Astrocyte of the hippocampus (primary cell): ENCODE measurements around the gene CSTF1.
A peak's percentile ranks its signal among the peaks of the same experiment; 100 is the strongest.

Source experiments
- DNase-seq: peaks from one replicate; pipeline ENCODE4 v3.0.0; 2011; ENCODE audit warnings: low read depth, low spot score

Gene CSTF1

DNA sequence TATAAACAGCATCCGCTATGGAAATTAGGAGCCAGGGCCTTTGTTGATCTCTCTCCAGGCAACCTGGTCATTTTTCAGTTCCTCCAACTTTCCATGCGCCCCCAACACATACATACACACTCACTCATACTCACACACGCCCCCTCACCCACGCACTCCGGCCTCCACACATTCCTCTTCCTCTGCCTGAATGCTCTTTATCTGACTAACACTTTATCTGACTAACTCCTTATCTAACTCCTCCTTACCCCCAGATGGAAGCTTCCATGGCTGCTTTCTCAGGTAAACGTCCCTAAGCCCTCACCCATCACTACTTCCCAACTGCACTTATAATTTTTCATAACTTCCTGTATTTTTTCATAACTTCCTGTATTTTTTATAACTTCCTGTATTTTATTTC, 37.1 kb downstream of the CSTF1 start:
- peak; percentile 69 for DNase-seq

GRCh38 chr20:56429941-56430340, 37.5 kb downstream of the CSTF1 start:
- DNase-seq, result no peak

DNA sequence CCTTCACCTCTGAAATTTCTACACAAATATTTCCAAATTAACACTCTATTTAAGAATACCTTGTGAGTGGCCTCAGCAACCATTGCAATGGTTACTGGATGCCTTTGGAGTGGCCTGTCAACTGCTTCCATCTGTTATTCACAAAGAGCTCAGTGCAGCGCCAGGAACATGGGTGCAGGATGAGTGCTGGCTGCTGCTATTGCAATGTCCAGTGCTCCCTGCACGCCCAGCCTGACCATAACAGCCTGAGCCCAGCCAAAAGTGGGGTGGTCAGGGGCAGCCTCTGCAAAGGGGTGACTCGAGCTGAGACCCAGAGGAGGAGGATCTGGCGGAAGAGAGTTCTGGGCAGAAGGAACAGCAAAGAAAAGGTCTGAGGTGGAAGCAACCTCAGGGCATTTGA, 38.0 kb downstream of the CSTF1 start:
- DNase-seq, result no peak

GRCh38 chr20:56430957-56431356, 38.5 kb downstream of the CSTF1 start:
- no peak for DNase-seq

- DNase-seq, result no peak
Observed at GRCh38 chr20:56431471-56431870, 39.0 kb downstream of the CSTF1 start.

DNA sequence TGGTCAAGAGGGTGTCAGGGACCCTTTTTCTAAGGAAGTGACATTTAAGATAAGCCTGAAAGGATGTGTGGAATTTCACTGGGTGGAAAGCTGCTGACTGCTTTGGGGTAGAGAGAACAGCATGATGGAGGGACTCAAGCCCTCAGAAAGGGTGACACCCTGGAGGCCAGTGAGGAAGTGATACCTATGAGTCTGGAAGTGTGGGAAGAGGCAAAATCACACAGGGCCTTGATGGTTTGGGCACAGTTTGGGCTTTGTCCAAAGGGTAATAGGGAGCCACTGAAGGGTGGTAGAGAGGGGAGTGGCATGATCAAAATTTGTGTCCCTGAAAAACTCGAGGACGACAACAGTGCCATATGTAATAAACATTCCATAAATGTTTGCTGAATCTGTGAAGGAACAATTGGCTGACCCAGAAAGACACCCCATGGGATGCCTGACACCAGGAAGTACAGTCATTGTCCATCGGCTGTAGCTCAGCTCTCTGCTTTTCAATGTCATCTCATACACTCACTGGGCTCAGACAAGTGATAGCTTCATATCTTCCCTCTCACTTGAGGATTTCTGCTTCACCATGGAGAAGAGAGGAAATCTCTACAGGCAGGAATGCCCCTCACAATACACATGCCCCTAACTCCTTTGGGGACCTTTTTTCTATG, 40.9 kb downstream of the CSTF1 start:
- no peak for DNase-seq

- DNase-seq, result peak; percentile 81
Observed at GRCh38 chr20:56433880-56434255, 41.4 kb downstream of the CSTF1 start.

DNA sequence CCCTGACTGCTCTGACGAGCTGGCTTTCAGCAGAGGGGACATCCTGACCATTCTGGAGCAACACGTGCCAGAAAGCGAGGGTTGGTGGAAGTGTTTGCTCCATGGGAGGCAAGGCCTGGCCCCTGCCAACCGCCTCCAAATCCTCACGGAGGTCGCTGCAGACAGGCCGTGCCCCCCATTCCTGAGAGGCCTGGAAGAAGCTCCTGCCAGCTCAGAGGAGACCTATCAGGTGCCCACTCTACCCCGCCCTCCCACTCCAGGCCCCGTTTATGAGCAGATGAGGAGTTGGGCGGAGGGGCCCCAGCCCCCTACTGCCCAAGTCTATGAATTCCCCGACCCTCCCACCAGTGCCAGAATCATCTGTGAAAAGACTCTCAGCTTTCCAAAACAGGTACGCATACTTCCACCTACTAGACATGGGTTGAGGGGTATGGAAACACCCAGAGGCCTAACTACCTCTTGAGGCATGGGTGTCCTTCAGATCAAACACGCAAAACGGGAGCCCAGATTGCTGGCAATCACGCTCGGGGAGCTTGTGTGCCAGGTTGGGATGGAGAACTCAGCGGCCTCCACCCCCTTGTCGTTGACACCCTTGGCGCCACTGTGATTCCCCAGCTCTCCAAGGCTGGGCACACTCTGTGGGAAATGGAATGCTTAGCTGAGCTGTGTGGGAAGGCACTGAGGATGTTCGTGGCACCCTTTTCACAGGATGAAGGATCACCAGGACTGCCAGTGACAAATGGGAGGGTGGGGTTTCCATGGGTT, 44.9 kb downstream of the CSTF1 start:
- DNase-seq, result no peak

GRCh38 chr20:56438284-56438683, 45.8 kb downstream of the CSTF1 start:
- no peak for DNase-seq

DNA sequence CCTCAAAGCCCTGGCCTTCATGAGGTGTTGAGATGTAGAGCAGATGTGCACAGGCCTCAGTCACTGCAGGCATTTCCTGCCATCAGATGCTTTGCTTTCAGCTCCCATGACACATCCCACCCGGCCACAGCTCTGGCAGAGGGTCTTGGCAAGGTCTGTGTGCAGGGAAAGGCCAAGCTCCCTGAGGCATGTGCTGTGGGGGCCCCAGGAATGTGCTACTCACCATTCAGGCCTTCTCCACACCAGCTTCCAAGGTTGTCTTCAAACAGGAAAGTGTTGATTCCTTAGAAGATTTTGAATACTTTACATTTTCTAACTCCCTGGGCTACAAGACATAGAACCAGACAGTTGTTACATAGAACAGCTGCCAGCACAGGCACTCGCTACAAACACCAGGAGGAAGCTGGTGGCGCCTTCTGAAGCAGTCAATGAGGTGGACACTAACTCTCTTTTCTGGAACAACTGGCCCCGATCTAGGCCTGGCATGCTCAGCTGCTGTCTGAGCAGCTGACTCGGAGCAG, 47.4 kb downstream of the CSTF1 start:
- peak; percentile 96 for DNase-seq

- no peak for DNase-seq
Observed at GRCh38 chr20:56440346-56441007, 48.0 kb downstream of the CSTF1 start.

DNA sequence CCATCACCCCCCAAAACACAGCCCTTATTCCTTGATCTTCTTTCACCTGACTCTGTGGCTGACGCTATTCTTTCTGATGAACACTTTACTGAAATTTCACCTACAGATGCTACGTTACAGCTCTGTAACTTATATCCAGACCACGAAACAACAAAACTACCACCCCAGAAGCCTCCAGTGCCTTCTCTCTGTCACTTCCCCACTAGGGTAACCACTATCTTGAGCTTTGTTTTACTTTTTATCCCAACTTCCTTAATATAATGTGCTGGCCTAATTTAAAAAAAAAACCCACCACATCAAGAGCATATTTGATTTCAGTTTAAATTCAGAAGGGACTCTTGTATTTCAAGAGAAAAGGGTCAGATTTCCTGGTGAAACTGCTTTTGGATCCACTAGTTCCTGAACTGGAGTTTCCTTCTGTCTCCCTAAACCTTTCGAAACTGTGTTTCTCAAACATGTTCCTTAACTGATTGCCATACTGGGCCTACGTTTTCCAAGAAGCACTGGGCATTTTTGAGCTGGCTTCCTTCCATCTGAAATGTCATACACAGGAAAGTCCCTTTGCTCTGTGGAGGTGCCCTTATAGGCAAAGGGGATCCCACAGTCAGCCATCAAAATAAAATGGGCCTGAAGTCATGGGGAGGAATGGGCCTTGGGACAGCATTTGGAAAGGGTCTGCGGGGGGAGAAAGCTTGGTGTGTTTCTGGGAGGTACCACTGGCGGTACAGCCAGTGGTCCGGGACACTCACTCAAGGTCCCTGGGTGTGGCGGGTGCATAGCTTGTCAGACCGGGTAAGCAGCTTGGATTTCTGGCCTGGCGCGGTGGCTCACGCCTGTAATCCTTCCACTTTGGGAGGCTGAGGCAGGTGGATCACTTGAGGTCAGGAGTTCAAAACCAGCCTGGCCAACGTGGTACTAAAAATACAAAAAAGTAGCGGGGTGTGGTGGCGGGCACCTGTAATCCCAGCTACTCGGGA, 50.2 kb downstream of the CSTF1 start:
- no peak for DNase-seq

DNA sequence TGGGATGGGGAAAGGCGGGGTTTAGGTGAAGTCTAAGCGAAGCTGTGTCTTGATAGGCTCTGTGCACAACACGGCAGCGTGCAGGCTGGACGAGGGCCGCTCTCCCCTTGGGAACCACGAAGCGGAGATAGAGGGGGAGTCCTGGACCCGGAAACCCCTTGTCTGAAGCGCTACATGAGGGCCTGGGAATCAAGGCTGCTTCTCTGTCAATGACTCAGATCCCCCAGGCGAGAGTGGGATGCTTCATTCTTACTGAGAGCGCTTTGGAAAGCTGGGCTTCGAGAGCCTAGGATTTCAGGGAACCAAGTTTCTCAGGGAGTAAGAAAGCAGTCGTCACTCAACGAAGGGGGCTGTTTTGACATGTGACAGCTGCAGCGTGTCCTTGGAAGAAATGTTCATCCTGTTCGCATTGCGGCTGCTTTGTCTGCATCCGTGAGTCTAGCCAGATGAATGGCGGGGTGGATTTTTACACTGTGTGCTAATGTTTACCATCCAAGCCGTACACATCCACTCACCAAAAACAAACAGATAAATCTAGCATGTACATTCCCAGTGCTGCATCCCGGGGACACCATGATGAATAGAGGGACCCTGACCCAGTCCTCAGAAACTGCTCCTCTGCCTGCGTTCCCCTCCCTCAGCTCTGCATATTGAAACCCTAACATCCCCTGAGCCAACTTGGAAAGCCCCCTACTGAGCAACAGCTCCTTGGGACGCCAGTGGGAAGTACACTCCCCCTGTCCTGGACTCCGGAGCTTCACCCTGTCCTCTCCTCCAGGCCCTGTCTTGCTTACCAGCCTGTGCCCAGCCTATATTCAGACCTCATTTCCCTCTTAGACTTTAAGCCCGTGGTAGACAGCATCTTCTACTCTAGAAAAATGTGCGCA, 51.5 kb downstream of the CSTF1 start:
- DNase-seq, result peak; percentile 41

DNA sequence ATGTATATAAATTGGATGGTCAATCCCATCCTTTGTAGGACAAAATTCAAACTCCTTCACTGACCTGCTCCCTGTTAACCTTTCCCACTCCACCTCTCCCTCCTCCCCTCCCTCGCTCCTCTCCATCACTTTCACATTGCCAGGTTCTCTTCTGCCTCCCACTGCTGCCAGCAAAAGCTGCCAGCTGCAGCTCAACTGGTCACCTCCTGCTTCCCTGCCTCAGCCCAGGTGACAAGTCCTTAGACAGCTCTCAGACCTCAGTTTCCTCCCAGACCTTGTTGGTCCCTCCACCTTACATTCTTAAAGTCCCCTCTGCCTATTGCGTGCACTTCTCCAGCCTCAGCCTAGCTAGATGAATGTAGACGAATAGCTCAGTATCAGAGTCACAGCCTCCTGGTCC, 52.7 kb downstream of the CSTF1 start:
- no peak for DNase-seq

- DNase-seq, result no peak
Observed at GRCh38 chr20:56445540-56445939, 53.1 kb downstream of the CSTF1 start.

GRCh38 chr20:56447227-56447626, 54.8 kb downstream of the CSTF1 start:
- DNase-seq, result no peak

GRCh38 chr20:56449459-56449858, 57.0 kb downstream of the CSTF1 start:
- DNase-seq, result no peak

GRCh38 chr20:56451056-56451765, 58.8 kb downstream of the CSTF1 start:
- DNase-seq, result no peak

DNA sequence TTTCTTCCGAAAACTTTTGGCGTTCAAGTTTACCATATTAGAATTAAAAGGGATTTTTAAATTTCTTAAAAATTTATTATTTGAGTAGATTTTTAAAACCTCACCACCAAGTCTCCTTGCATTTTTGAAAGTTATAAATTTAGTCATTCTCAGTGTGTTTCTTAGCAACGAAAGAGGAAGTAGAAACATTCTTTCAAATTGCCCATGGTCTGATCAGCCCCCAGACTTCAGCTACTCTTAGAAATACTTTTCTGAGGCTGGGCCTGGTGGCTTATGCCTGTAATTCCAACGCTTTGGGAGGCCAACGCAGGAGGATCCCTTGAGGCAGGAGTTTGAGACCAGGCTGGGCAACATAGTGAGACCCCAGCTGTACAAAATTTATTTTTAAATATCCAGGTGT, 60.9 kb downstream of the CSTF1 start:
- no peak for DNase-seq

DNA sequence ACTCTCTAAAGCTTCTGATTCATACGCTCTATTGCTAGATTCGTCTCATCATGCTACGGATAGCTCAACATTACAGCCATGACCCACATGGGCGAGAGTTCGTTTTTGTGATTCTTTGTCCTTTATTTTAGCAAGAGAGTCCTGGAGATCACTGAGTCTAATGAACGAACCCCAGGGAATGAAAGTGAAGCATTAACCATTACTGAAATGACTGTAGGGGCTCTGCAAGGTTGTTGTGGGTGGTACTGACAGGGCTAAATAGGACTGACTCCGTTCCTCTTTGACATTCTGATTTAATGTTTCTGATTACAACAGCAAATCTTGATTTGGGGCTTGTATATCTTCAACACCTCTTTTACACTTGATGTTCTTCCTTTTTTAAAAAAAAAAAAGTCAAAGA, 62.3 kb downstream of the CSTF1 start:
- DNase-seq, result no peak
